GM23338 (cell line): ENCODE measurements around the gene VEGFC. TPM values are rescaled to one million over a fixed set of nuclear protein-coding genes. Genes with fewer than 3 reads are reported as not detected.

ENCODE experiments used
- ATAC-seq: fragments of 200-7000 bp; cut with Tn5 transposase; 3 replicates; pipeline ENCODE4 v1.9.1; 2020
- DNase-seq: peaks from one replicate; pipeline ENCODE4 v3.0.0-alpha.2; 2015; ENCODE audit warnings: low spot score
- H2AFZ ChIP-seq: fragments of 200-600 bp; sonication (generic); 2 replicates; pipeline ENCODE4 v1.8.0; 2016; ENCODE audit warnings: antibody characterized with exemption, mild to moderate bottlenecking, moderate library complexity
- H3F3A ChIP-seq: fragments of 200-600 bp; sonication (generic); replicated peaks from 2 replicates; pipeline ENCODE4 v1.8.0; 2017; ENCODE audit warnings: antibody characterized with exemption, mixed run types, low read depth
- H3K27ac ChIP-seq: fragments of 200-600 bp; sonication (generic); 2 replicates; pipeline ENCODE4 v1.6.1; 2016; ENCODE audit warnings: low read depth
- H3K27me3 ChIP-seq: fragments of 200-600 bp; sonication (generic); 2 replicates; pipeline ENCODE4 v1.8.0; 2016; ENCODE audit warnings: mild to moderate bottlenecking, mixed run types, moderate library complexity; ENCODE audit not compliant: insufficient read depth
- H3K36me3 ChIP-seq: fragments of 200-600 bp; sonication (generic); 2 replicates; pipeline ENCODE4 v1.8.0; 2016; ENCODE audit warnings: mild to moderate bottlenecking; ENCODE audit not compliant: insufficient read depth
- H3K4me1 ChIP-seq: fragments of 200-600 bp; sonication (generic); 2 replicates; pipeline ENCODE4 v1.8.0; 2016; ENCODE audit warnings: mild to moderate bottlenecking, moderate library complexity; ENCODE audit not compliant: insufficient read depth
- H3K4me2 ChIP-seq: fragments of 200-600 bp; sonication (generic); 2 replicates; pipeline ENCODE4 v1.7.1; 2017; ENCODE audit warnings: mixed run types
- H3K4me3 ChIP-seq: fragments of 200-600 bp; sonication (generic); 2 replicates; pipeline ENCODE4 v1.6.1; 2016; ENCODE audit warnings: mixed run types
- H3K79me2 ChIP-seq: fragments of 200-600 bp; sonication (generic); replicated peaks from 2 replicates; pipeline ENCODE4 v1.8.0; 2017; ENCODE audit warnings: mild to moderate bottlenecking; ENCODE audit not compliant: insufficient read depth
- H3K9me2 ChIP-seq: fragments of 200-600 bp; sonication (generic); 2 replicates; pipeline ENCODE4 v1.8.0; 2017; ENCODE audit not compliant: insufficient read depth
- H4K20me1 ChIP-seq: fragments of 200-600 bp; sonication (generic); replicated peaks from 2 replicates; pipeline ENCODE4 v1.8.0; 2017; ENCODE audit warnings: mild to moderate bottlenecking; ENCODE audit not compliant: insufficient read depth
- H3K27ac Mint-ChIP-seq: 2 replicates; pipeline ENCODE4 v1.8.0; 2020; ENCODE audit warnings: inconsistent platforms, mild to moderate bottlenecking, moderate library complexity, mixed read lengths
- H3K27me3 Mint-ChIP-seq: 3 replicates; pipeline ENCODE4 v1.8.0; 2022; ENCODE audit warnings: low read depth, mild to moderate bottlenecking, moderate library complexity, mixed read lengths, inconsistent platforms; ENCODE audit not compliant: insufficient read depth, poor library complexity
- H3K36me3 Mint-ChIP-seq: 3 replicates; pipeline ENCODE4 v1.8.0; 2021; ENCODE audit warnings: low read depth, mild to moderate bottlenecking, inconsistent platforms, moderate library complexity, mixed read lengths
- H3K4me1 Mint-ChIP-seq: 3 replicates; pipeline ENCODE4 v1.8.0; 2020; ENCODE audit warnings: mild to moderate bottlenecking, inconsistent platforms, mixed read lengths
- H3K4me3 Mint-ChIP-seq: 3 replicates; pipeline ENCODE4 v1.8.0; 2021; ENCODE audit warnings: moderate library complexity, mild to moderate bottlenecking, inconsistent platforms, mixed read lengths
- H3K9me3 Mint-ChIP-seq: 3 replicates; pipeline ENCODE4 v1.8.0; 2020; ENCODE audit warnings: moderate library complexity, mild to moderate bottlenecking, inconsistent platforms, mixed read lengths
- CREB1 ChIP-seq: fragments of 250-450 bp; sonication (Bioruptor Pico); IDR thresholded peaks from 2 replicates; pipeline ENCODE4 v1.5.0; 2020; ENCODE audit warnings: low read depth, mild to moderate bottlenecking, moderate library complexity
- NANOG ChIP-seq: IDR thresholded peaks from 2 replicates; pipeline ENCODE4 v1.6.1; 2016; ENCODE audit warnings: antibody characterized with exemption, borderline replicate concordance
- polyA plus RNA-seq: library from polyadenylated mRNA; unstranded; fragments of >200 nt; fragmentation: Nextera tagmentation; extraction: Ambion mirVana; gene quantifications from 2 replicates; pipeline ENCODE4 v1.2.1, GENCODE V29; 2016
- total RNA-seq: library from RNA; depleted of rRNA; stranded (reverse); fragments of >200 nt; shearing (Covaris generic); gene quantifications from 2 replicates; pipeline ENCODE4 v1.2.3, GENCODE V29; 2014

The VEGFC gene
- total and polyA plus RNA-seq, 2 experiments from 2014 or later: 0.87 to 1.1 TPM

DNA sequence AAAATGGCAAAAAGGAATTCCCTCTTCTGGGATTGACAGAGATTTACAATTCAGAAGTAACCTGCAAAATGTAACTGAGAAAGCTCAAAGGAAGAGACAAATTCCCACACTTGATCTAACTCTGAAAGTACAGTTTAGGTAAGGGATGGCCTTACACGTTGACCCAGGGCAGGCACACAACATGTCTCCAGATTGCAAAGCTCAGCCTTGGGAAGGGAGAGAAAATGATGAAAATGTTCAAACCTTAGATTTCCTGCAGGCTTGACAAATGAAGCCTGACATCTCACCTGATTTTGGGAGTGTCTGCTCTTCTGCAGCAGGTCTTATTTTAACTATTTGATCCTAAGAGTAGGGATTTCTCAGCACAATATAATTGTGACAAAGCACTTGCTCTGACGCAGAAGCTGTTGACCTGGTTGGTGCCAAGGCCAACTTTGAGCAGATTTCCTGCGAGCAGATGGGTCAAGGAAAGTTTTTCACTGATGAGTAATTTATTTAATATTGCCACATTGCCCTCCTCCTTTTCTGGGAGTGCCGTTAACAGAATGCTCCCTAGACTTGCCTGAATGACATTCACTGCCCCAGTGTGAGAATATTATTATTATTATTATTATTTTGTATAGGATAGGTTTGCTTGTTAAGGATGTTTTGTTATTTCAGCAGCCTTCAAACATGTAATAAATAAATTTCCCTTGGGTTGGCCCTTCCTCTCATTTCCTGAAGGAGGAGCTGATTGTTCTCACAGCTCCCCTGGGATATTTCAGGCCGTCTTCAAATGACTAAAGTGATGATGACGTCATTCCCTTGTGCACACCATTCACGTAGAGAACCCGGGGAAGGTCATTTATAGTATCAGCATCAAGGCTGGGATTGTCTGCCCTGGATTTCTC is 157.1 kb downstream of the VEGFC start:
- Histone ChIP-seq H3K27ac (no peak overlapping the region), H2AFZ (no peak overlapping the region), H3K36me3 (no peaks in the 10 kb centered on the region), H4K20me1 (no peaks in the 10 kb centered on the region; the same call in 1 of the 2 replicates), H3K4me3 (no peak overlapping the region), H3F3A (no peaks in the 10 kb centered on the region), H3K4me2 (no peak overlapping the region), H3K79me2 (no peaks in the 10 kb centered on the region), H3K4me1 (no peaks in the 10 kb centered on the region), H3K27me3 (no peaks in the 10 kb centered on the region), H3K9me2 (no peaks in the 10 kb centered on the region)
- ATAC-seq (no peak), DNase-seq (no peak)
- Mint-ChIP-seq H3K4me3 (no peak overlapping the region), H3K9me3 (no peaks in the 10 kb centered on the region), H3K4me1 (no peaks in the 10 kb centered on the region), H3K27ac (no peak overlapping the region), H3K27me3 (no peaks in the 10 kb centered on the region), H3K36me3 (no peaks in the 10 kb centered on the region)
- TF ChIP-seq CREB1 (CRISPR knock-in tag) (0 out of 2 replicates have a peak, but pooled peaks have one; percentile 8), NANOG (no peak)
